WTC11 (cell line): Measurements from ENCODE around the gene PDZK1IP1.

ENCODE experiments used
- CBFB ChIP-seq: sonication (generic); formaldehyde crosslinking; IDR thresholded peaks from 2 replicates; pipeline ENCODE4 v1.8.1; 2022; ENCODE audit warnings: mild to moderate bottlenecking, low read depth, missing genetic modification reagents
- CTCF ChIP-seq: fragments of 200-600 bp; IDR thresholded peaks from 2 replicates; pipeline ENCODE4 v1.8.0; 2022; ENCODE audit warnings: antibody characterized with exemption

- no peak for TF ChIP-seq CBFB (CRISPR knock-in tag)
- TF ChIP-seq CTCF = no peak
Observed at GRCh38 chr1:47181955-47182675, 7.7 kb downstream of the PDZK1IP1 start.
